GM12892 (cell line): Measurements from ENCODE around the gene KDR.

Experiments
- DNase-seq: peaks from one replicate; pipeline ENCODE4 v3.0.0; 2011; ENCODE audit not compliant: insufficient read length
- FAIRE-seq: peaks from 2 replicates; lab custom pipeline; 2011; peaks lifted over from hg19 to GRCh38; lab: Jason Lieb, UNC
- POLR2A ChIP-seq: IDR thresholded peaks from 2 replicates; pipeline ENCODE4 v1.6.1; 2011; ENCODE audit warnings: low read depth, low read length, control low read depth
- POLR2AphosphoS5 ChIP-seq: IDR thresholded peaks from 2 replicates; pipeline ENCODE4 v1.6.1; 2011; ENCODE audit warnings: low read depth, low read length, control low read depth
- TAF1 ChIP-seq: IDR thresholded peaks from 2 replicates; pipeline ENCODE4 v1.6.1; 2011; ENCODE audit warnings: low read depth, mild to moderate bottlenecking, control low read depth, low read length, borderline replicate concordance

The KDR gene

DNA sequence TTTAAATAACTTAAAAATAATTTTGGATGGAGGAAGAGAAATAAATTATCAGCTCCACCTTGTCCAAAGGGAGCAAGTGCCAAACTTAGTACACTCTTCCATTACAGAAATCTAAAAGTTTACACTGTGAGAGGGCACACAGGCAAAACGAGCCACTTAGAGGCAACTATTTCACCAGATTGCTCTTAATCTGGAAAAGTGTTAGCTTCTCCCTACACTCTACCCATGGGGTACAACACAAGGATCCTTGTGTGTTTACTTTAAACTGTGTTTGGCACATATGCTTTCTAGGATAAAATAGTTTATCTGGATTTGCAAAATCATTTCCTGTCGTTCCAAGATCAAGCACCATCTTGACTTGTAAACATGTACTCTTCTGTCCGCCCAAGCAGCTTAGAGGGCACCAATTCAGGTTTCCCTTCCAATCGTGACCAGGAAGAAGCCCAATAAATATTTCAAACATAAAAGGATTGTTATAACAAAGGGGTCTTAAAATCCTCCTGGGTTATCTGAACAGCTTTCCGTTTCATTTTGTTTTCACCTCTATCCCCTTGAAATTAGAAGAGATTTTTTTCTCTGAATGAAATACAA is 29.0 kb upstream of the KDR start:
- DNase-seq (no peak), FAIRE-seq (no peak)
- TF ChIP-seq POLR2AphosphoS5: no peak
- no peak for TF ChIP-seq TAF1
- TF ChIP-seq POLR2A: no peak

- DNase-seq (no peak), FAIRE-seq (no peak)
- TF ChIP-seq POLR2A (no peak), POLR2AphosphoS5 (no peak), TAF1 (no peak)
Observed at GRCh38 chr4:55143858-55144257, 18.5 kb upstream of the KDR start.

GRCh38 chr4:55138367-55138766 is 13.0 kb upstream of the KDR start:
- TF ChIP-seq TAF1: no peak
- TF ChIP-seq POLR2AphosphoS5: no peak
- TF ChIP-seq POLR2A: no peak
- DNase-seq (no peak), FAIRE-seq (no peak)

GRCh38 chr4:55136634-55137033 is 11.2 kb upstream of the KDR start:
- DNase-seq: no peak
- FAIRE-seq: no peak
- TF ChIP-seq POLR2A: no peak
- TF ChIP-seq TAF1: no peak
- no peak for TF ChIP-seq POLR2AphosphoS5

- DNase-seq: no peak
- TF ChIP-seq POLR2AphosphoS5 (no peak), POLR2A (no peak), TAF1 (no peak)
- no peak for FAIRE-seq
Observed at GRCh38 chr4:55133951-55134350, 8.6 kb upstream of the KDR start.

GRCh38 chr4:55132775-55133174 is 7.4 kb upstream of the KDR start:
- no peak for DNase-seq
- TF ChIP-seq POLR2A (no peak), TAF1 (no peak), POLR2AphosphoS5 (no peak)
- no peak for FAIRE-seq

DNA sequence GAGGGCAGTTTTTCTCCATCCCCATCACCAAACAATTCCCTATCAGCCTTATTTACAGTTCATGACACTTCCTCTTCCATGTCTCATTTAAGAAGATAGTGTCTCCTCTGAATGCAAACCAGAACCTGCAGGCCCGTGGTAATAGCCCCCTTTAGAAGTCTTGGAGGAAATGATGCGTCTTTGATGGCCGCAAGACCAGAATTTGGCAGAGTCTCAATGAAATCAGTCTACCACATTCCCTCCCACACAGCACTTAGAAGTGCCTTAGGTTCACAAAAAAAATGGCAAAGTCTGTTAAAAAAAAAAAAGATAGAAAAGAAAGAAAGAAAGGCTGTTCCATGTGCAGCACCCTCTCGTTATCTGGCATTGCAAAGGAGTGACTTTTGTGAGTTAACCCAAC is 2.1 kb upstream of the KDR start:
- DNase-seq (no peak), FAIRE-seq (no peak)
- TF ChIP-seq POLR2AphosphoS5: no peak
- no peak for TF ChIP-seq TAF1
- TF ChIP-seq POLR2A: no peak

- TF ChIP-seq TAF1 (no peak), POLR2AphosphoS5 (no peak)
- FAIRE-seq (no peak), DNase-seq (no peak)
Observed at GRCh38 chr4:55127053-55127452, 1.7 kb upstream of the KDR start.

DNA sequence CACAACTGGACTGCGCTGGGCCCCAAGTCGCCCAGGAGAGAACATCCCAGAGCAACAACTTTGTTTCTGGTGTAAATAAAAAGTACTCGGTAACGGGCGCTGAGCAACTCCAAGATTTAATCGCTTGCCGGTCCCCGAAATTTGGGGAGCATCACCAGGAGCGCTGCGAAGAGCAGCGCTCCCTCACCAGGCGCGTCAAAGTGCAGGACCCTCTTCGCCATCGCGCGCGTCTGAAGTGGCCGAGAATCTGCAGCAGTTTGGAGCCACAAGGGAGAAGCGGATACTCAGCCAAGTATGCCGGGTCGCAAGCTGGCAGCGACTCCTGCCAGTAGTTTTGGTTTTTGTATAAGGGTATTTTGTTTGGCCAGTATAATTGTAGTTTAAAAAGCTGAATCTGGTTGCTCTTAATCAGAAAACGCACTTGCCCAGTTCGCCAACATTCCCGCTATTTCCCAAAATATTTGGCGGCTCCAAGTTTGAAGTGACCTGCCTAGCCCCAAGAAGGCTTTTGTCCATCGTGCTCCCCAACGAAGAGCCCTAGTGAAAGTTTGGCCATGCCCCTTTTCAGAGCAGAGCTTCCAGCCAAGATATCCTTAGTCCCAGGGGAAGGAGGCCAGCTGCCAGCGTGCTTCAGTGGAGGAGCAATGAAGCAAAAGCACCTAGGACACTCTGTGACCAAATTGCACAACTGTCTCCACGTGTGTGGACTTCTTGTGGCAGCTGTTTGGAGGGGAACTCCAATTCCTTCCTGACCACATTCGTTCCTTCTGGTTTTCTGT is 557 bp upstream of the KDR start:
- FAIRE-seq (no peak), DNase-seq (no peak)

DNA sequence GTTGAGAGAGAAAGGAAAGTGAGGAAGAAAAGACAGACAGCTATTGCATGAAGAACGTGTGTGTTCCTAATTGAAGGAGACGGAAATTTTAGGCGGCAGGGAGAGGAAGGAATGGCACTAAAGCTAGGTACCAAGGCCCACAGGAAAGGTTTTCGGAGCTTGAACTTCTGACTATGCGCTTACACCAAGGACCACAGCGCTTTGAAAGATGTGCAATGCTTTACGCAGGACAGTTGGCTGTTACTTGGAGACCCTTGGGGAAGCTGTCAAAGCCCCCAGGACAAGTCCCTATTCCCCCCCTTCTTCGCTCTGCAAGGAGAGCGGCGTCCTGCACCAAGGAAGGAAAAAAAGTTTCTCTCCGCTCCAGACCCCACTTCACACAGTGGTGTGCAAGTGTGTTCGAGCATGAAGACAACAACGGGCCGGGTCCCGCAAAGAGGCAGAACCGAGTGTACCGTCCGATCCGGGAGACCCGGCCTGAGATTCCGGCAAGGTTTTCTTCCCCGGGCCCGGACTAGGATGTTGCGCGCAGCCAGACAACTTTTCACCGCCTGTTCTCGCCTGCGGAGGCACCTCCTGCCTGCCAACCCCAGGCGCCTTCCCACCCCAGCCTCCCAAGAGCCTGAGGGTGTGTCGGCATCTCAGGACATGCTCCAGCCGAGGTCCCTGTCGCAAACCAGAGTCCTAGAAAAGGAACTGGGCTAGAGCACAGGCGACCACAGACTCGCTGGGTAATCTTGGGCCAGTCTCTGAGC is 896 bp downstream of the KDR start:
- TF ChIP-seq TAF1 (no peak), POLR2AphosphoS5 (no peak), POLR2A (no peak)
- DNase-seq: no peak
- no peak for FAIRE-seq

More for the DNA sequence above, 557 bp upstream of the KDR start:
- no peak for TF ChIP-seq POLR2AphosphoS5
- TF ChIP-seq TAF1: no peak
- TF ChIP-seq POLR2A: no peak

GRCh38 chr4:55123791-55124190 is 1.6 kb downstream of the KDR start:
- TF ChIP-seq TAF1 (no peak), POLR2AphosphoS5 (no peak)

More at GRCh38 chr4:55123791-55124190, 1.6 kb downstream of the KDR start:
- FAIRE-seq: no peak
- no peak for DNase-seq
